Nephron progenitor cell (in vitro differentiated cells): ENCODE results near the gene R3HCC1L.

Experiments
- DNase-seq: peaks from one replicate; pipeline ENCODE4 v3.0.0; 2021
- H3K27ac Mint-ChIP-seq: 2 replicates; pipeline ENCODE4 v1.8.0; 2021; ENCODE audit warnings: mild to moderate bottlenecking, moderate library complexity, mixed read lengths
- H3K27me3 Mint-ChIP-seq: 2 replicates; pipeline ENCODE4 v1.8.0; 2021; ENCODE audit warnings: mild to moderate bottlenecking, low read depth, mixed read lengths; ENCODE audit not compliant: poor library complexity
- H3K36me3 Mint-ChIP-seq: 2 replicates; pipeline ENCODE4 v1.8.0; 2021; ENCODE audit warnings: low read depth, mixed read lengths
- H3K4me1 Mint-ChIP-seq: 2 replicates; pipeline ENCODE4 v1.8.0; 2021; ENCODE audit warnings: mixed read lengths
- H3K4me3 Mint-ChIP-seq: 2 replicates; pipeline ENCODE4 v1.8.0; 2021; ENCODE audit warnings: mild to moderate bottlenecking, moderate library complexity, mixed read lengths
- H3K9me3 Mint-ChIP-seq: 2 replicates; pipeline ENCODE4 v1.8.0; 2021; ENCODE audit warnings: mild to moderate bottlenecking, moderate library complexity, mixed read lengths
- CTCF ChIP-seq: fragments of 200-600 bp; sonication (generic); IDR thresholded peaks from 2 replicates; pipeline ENCODE4 v1.5.0; 2021; ENCODE audit warnings: antibody characterized with exemption

Gene R3HCC1L

GRCh38 chr10:98194633-98195032 is 60.2 kb downstream of the R3HCC1L start:
- H3K4me3 Mint-ChIP-seq = no peak overlapping the region
- peaks cover 40% of the 10 kb centered on the region for H3K9me3 Mint-ChIP-seq
- H3K4me1 Mint-ChIP-seq = no peaks in the 10 kb centered on the region
- TF ChIP-seq CTCF = no peak
- no peak for DNase-seq
- H3K36me3 Mint-ChIP-seq = peaks cover 62% of the 10 kb centered on the region
- H3K27ac Mint-ChIP-seq = no peak overlapping the region
- no peaks in the 10 kb centered on the region for H3K27me3 Mint-ChIP-seq

DNA sequence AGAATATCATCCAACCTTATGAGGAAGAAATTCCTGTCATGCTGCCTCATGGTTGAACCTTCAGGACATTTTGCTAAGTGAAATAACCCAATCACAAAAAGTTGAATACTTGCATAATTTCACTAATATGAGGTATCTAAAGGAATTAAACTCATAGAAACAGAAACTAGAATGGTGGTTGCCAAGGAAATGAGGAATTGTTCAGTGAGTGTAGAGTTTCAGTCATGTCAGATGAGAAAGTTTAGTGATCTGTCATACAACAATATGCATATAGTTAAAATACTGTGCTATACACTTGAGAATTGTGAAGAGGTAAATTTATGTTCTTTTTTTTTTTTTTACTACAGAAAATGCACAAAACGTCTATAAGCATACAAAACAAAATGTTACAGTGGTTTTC is 60.7 kb downstream of the R3HCC1L start:
- H3K4me3 Mint-ChIP-seq = no peak overlapping the region
- DNase-seq = no peak
- H3K27ac Mint-ChIP-seq = no peak overlapping the region
- H3K4me1 Mint-ChIP-seq = no peaks in the 10 kb centered on the region
- no peak for TF ChIP-seq CTCF
- no peaks in the 10 kb centered on the region for H3K27me3 Mint-ChIP-seq
- H3K36me3 Mint-ChIP-seq = peaks cover 58% of the 10 kb centered on the region
- peaks cover 40% of the 10 kb centered on the region for H3K9me3 Mint-ChIP-seq

- H3K4me3 Mint-ChIP-seq = no peak overlapping the region
- no peak for TF ChIP-seq CTCF
- H3K9me3 Mint-ChIP-seq = peaks cover 25% of the 10 kb centered on the region
- H3K4me1 Mint-ChIP-seq = no peaks in the 10 kb centered on the region
- peaks cover 40% of the 10 kb centered on the region for H3K36me3 Mint-ChIP-seq
- DNase-seq = no peak
- no peaks in the 10 kb centered on the region for H3K27me3 Mint-ChIP-seq
- H3K27ac Mint-ChIP-seq = no peak overlapping the region
Measured at GRCh38 chr10:98196985-98197384, 62.5 kb downstream of the R3HCC1L start.

GRCh38 chr10:98201760-98202159 is 67.3 kb downstream of the R3HCC1L start:
- H3K4me3 Mint-ChIP-seq = no peak overlapping the region
- TF ChIP-seq CTCF = no peak

DNA sequence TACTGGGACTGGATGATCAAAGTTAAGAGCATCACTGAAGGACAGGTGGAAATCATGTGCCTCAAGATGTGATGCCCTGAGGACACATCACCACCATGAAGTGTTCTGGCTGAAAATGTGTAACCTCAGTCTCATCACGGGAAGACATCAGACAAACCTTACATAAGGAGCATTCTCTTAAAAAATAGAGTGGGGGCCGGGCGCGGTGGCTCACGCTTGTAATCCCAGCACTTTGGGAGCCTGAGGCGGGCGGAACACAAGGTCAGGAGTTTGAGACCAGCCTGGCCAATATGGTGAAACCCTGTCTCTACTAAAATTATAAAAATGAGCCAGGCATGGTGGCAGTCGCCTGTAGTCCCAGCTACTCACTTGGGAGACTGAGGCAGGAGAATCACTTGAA is 67.9 kb downstream of the R3HCC1L start:
- peaks cover 6% of the 10 kb centered on the region for H3K27me3 Mint-ChIP-seq
- H3K4me1 Mint-ChIP-seq = no peaks in the 10 kb centered on the region
- no peak for DNase-seq
- H3K27ac Mint-ChIP-seq = no peak overlapping the region
- H3K4me3 Mint-ChIP-seq = no peak overlapping the region
- no peaks in the 10 kb centered on the region for H3K9me3 Mint-ChIP-seq
- no peak for TF ChIP-seq CTCF
- no peaks in the 10 kb centered on the region for H3K36me3 Mint-ChIP-seq

More at GRCh38 chr10:98201760-98202159, 67.3 kb downstream of the R3HCC1L start:
- Mint-ChIP-seq H3K27me3 (peaks cover 6% of the 10 kb centered on the region), H3K27ac (no peak overlapping the region), H3K4me1 (no peaks in the 10 kb centered on the region), H3K9me3 (no peaks in the 10 kb centered on the region), H3K36me3 (peaks cover under 1% of the 10 kb centered on the region)
- no peak for DNase-seq

- Mint-ChIP-seq H3K36me3 (peaks cover 23% of the 10 kb centered on the region), H3K27ac (no peak overlapping the region), H3K27me3 (peaks cover 6% of the 10 kb centered on the region), H3K4me3 (no peak overlapping the region), H3K4me1 (no peaks in the 10 kb centered on the region), H3K9me3 (no peaks in the 10 kb centered on the region)
- no peak for TF ChIP-seq CTCF
- DNase-seq = no peak
Measured at GRCh38 chr10:98205351-98205750, 70.9 kb downstream of the R3HCC1L start.
